GM21723 (cell line): Measurements from ENCODE around the gene PIK3C3.

Experiments used
- ATAC-seq: cut with Tn5 transposase; IDR thresholded peaks from one replicate; pipeline ENCODE4 v1.9.1; 2021; ENCODE audit warnings: mild to moderate bottlenecking, moderate library complexity; ENCODE audit not compliant: unreplicated experiment

The PIK3C3 gene

DNA sequence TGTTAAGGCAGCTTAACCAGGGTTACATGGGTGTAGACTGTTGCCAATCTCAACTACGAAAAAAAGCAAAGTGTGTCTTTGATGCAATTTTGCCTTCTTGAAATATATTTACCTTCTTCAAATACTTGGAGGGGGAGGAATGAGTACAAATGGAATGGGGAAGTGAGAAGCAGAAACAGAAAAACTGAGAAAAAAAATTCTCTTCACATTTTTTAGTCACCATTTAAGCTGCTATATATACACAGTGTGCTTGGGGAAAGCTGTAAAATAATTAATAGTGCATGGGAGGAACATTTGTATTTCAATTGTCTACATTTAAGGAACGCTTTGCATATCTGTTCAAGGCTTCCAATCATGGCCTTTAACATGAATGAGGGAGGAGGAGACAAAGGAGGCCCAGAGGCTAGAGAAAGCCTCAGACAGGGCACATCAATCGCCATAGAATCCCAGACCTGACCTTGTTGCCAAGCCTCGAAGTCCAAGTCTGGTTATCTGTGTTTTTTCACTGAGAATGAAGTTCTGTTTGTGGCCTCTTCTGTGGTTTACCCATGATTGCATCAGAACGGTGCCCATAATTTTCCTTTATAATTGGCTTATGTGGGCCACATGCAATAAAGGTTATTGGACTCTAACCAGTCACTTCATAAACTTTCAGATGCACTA is 158.6 kb downstream of the PIK3C3 start:
- ATAC-seq, result peak; percentile 66

DNA sequence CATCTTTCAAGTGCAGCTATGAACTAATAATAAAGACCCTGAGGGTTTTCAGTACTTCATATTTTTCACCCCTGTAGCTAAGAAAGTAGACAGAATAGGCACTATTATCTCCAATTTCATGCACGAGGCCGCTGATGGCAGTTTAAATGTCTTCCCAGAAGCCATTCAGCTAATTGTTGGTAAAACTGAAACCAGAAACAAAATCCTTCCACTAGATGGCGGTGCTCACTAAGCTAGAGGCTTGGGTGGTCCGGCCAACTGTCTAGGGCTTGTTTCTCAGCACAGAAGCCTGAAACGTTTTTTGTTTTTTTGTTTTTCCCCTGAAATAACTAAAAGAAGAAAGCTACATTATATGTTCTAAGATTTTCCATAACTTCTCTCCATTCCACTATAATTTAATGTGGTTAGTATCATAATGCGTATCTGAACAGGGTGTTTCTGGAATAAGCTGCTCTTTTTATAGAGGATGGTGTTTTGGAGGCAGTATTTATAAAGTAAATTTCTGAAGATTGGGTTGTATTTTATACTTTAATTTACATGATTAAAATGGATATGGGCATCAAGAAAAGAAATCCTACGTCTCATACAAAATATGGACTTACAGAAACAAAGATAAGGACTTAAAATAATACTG is 159.4 kb downstream of the PIK3C3 start:
- ATAC-seq, result peak; percentile 85

DNA sequence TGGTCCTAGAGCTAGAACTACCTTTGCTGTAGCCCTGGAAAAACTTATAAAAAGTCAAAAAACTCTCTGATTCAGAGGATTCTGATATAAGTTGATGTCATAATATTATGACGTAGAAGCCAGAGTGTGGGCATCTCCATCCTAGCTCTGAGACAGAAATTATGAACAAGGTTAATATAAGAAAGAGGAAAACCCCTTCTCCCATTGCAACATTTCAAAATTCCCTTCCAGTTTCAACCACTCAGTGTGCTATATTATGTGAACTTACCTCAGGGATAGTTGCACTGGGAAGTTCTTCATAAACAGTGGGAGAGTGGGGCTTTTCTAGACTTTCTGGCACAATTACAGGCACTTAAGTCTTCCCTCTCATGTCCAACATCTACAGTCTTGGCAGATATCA is 171.6 kb downstream of the PIK3C3 start:
- ATAC-seq, result no peak

DNA sequence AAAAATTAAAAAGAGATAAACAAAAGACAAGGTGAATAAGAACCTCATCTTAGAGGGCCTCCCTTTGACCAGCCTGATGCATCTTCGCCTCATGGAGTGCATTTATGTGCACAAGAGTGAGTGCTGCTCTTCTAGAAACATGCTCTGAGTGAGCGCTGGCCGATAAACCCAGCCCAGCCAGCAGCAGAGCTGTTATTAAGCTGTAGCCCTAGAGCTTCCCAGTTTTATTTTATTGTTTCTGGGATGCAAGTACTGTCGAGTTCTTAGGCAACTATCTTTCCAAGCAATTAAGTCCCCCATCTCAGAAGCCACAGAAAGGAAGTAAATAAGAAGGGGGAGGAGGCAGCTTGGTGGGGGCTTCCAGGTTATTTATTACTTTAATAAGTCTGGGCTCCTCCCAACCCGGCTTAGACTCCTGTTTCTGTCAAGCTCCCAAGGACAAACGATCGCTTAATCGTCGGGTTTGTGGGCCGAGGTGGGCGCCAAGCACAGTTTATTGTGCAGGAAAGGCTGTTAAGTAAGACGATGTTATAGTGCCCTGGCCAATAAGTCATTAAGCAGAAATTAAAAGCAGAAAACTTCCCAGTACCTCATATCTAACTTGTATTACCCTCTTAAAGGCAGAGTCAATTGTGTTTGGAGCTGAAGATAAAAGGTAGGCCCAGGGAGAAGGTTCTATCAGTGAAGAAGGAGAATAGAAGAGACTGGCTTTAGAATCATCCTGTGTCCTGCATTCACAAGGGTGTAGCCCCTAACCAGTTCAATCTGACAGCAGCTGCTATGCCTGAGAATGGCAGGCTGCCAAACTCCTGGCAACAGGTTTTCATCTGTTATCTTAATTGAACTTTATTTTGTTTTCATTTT is 176.3 kb downstream of the PIK3C3 start:
- ATAC-seq, result no peak

DNA sequence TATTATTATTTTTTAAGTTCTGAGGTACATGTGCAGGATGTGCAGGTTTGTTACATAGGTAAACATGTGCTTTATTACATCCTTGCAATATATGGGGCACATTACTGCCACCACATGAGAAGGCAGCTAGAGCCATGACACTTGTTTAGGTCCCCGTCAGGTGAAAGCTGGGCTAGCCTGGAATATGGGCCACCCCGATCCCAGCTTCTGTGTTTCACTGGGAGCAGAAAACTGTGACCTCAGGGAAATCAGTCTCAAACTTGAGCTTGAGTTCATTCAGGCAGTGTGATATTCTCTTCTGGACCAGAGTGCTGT is 176.9 kb downstream of the PIK3C3 start:
- ATAC-seq, result no peak
